ENCODE measurements around the gene PODXL2. TPM values are rescaled to one million over a fixed set of nuclear protein-coding genes. Genes with fewer than 3 reads are reported as not detected.

Gene PODXL2
- polyA plus RNA-seq, 4 donors = 25.7 to 54.4 (median 46.2) TPM

GRCh38 chr3:127717357-127718244 lies 88.6 kb downstream of the PODXL2 start:
- no peak for DNase-seq (ENCODE audit: low read depth in 4 of 4, low spot score in 3 of 4)

- DNase-seq (ENCODE audit: low read depth in 4 of 4, low spot score in 3 of 4) = no peak
Observed at GRCh38 chr3:127718245-127718915, 89.4 kb downstream of the PODXL2 start.

- no peak for DNase-seq (ENCODE audit: low read depth in 4 of 4, low spot score in 3 of 4)
Observed at GRCh38 chr3:127718916-127719290, 89.9 kb downstream of the PODXL2 start.

- DNase-seq (ENCODE audit: low read depth in 4 of 4, low spot score in 3 of 4) = no peak
Observed at GRCh38 chr3:127719369-127719768, 90.4 kb downstream of the PODXL2 start.

- DNase-seq (ENCODE audit: low read depth in 4 of 4, low spot score in 3 of 4) = no peak
Observed at GRCh38 chr3:127720161-127720823, 91.3 kb downstream of the PODXL2 start.

GRCh38 chr3:127720985-127721935 lies 92.3 kb downstream of the PODXL2 start:
- no peak for DNase-seq (ENCODE audit: low read depth in 4 of 4, low spot score in 3 of 4)

GRCh38 chr3:127722091-127722784 lies 93.3 kb downstream of the PODXL2 start:
- no peak for DNase-seq (ENCODE audit: low read depth in 4 of 4, low spot score in 3 of 4)

Other genes starting within 250 kb of the PODXL2 start
- 10 to 100 TPM; 31.3 to 45.2 (median 34.1) TPM for gene TPRA1, start 38.5 kb upstream of the PODXL2 start, polyA plus RNA-seq (ENCODE audit: insufficient read length in 4 of 4)
- gene MCM2, start 30.8 kb upstream of the PODXL2 start, polyA plus RNA-seq (ENCODE audit: insufficient read length in 4 of 4) = 10 to 100 TPM; 36.1 to 62.1 (median 54.7) TPM
- 10 to 100 TPM; 17.7 to 29.1 (median 21.7) TPM for gene ABTB1, start 43.8 kb downstream of the PODXL2 start, polyA plus RNA-seq (ENCODE audit: insufficient read length in 4 of 4)
- gene MGLL, start 193.3 kb downstream of the PODXL2 start, polyA plus RNA-seq (ENCODE audit: insufficient read length in 4 of 4) = 10 to 100 TPM; 12.3 to 27.3 (median 24.2) TPM